ENCODE measurements around the gene LCE6A.

LCE6A gene

GRCh38 chr1:152876827-152877226 is 34.2 kb downstream of the LCE6A start:
- no peak for DNase-seq (ENCODE audit: low read depth)

- DNase-seq (ENCODE audit: low read depth): peak; percentile 31
These were observed 35.4 kb downstream of the LCE6A start, which contains the start of gene SMCP for GRCh38 chr1:152878042-152878441. Gene SMCP, plus strand, starts transcription at chr1:152878322. Its CDS starts 6,101 bp downstream, at chr1:152884423.

GRCh38 chr1:152879559-152880198 is 37.0 kb downstream of the LCE6A start:
- DNase-seq (ENCODE audit: low read depth): no peak

GRCh38 chr1:152880316-152880715 is 37.7 kb downstream of the LCE6A start:
- no peak for DNase-seq (ENCODE audit: low read depth)

- DNase-seq (ENCODE audit: low read depth): no peak
These were observed 38.3 kb downstream of the LCE6A start for GRCh38 chr1:152880907-152881306.

- peak; percentile 34 for DNase-seq (ENCODE audit: low read depth)
These were observed 41.4 kb downstream of the LCE6A start for GRCh38 chr1:152884085-152884484.

GRCh38 chr1:152884506-152884905 is 41.9 kb downstream of the LCE6A start:
- no peak for DNase-seq (ENCODE audit: low read depth)

- peak; percentile 64 for DNase-seq (ENCODE audit: low read depth)
These were observed 42.4 kb downstream of the LCE6A start for GRCh38 chr1:152884966-152885624.

GRCh38 chr1:152886085-152886484 is 43.4 kb downstream of the LCE6A start:
- DNase-seq (ENCODE audit: low read depth): no peak

GRCh38 chr1:152886758-152887409 is 44.2 kb downstream of the LCE6A start:
- DNase-seq (ENCODE audit: low read depth): no peak

- DNase-seq (ENCODE audit: low read depth): no peak
These were observed 45.5 kb downstream of the LCE6A start for GRCh38 chr1:152888126-152888525.

Measured in ELR (cell line).